Middle frontal gyrus (tissue), 1 donor: Measurements from ENCODE around the gene RILPL1.
"Not testable (repeated sequence)": the region's sequence is repeated elsewhere in the genome, so short reads cannot be mapped to it uniquely, and the experiment has no call there.

Source experiments
- DNase-seq: peaks from one replicate; pipeline ENCODE4 v3.0.0-alpha.2; 2015; ENCODE audit warnings: low spot score; ENCODE audit errors: extremely low spot score

The RILPL1 gene

DNA sequence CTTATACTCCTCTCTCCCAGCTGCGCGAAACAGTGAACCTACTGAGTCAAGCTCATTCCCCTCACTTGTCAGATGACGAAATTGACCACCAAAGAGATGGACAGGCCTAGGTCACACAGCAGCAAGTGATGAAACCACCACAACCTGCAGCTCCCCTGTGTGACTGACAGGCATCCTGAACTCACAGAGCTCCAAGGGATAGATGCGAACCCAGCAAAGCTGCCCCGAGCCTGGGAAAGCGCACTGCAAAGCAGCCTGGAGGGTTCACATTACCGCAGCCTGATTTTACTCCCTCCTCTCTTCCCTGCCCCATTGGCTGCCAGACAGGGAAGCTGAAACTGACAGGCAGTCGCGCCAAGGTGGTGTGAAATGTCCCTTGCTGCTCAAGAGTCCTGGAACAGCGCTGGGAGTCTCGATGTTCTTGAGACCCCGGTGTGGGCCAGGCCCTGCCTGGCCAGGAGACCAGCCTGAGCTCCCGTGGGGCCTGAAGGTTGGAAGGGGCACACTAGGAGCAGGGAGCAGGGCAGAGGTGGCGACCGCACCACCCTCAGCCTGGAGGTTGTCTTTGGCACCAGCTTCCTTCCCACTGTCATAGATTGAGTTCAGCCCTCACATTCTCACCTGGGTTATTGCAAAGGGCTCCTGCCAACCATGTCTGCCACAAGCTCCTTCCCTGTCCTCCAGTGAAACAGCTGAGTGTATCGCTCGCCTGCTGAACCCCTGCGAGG is 39.2 kb downstream of the RILPL1 start:
- DNase-seq: no peak

DNA sequence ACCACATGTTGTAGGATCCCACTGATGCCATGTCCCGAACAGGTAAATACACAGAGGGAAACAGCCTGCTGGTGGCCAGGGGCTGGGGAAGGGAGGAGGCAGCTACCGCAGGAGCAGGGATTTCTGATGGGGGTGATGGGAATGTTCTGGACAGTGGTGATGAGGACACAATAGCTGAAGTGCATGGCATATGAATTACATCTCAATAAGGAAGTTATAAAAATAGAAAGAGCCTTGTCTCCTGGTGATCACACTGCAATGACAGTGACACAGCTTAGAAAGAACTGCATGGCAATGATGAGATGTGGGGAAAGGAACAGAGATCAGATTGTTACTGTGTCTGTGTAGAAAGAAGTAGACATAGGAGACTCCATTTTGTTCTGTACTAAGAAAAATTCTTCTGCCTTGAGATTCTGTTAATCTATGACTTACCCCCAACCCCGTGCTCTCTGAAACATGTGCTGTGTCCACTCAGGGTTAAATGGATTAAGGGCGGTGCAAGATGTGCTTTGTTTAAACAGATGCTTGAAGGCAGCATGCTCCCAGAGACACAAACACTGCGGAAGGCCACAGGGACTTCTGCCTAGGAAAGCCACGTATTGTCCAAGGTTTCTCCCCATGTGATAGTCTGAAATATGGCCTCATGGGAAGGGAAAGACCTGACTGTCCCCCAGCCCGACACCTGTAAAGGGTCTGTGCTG is 41.0 kb downstream of the RILPL1 start:
- not testable (repeated sequence) for DNase-seq

DNA sequence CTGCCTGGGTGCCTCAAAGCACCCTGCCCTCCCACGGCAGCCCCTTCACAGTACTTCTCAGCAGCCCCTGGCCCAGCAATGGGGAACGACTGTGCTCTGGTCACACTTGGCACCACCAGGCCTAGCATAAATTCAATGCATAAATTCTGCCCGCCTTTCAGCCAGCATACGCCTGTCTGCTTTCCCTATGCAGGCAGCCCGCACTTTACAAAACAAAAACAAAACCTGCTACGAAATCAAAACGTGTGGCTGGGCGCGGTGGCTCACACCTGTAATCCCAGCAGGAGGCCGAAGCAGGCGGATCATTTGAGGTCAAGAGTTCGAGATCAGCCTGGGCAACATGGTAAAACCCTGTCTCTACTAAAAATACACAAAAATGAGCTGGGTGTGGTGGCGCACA is 42.0 kb downstream of the RILPL1 start:
- DNase-seq: no peak

DNA sequence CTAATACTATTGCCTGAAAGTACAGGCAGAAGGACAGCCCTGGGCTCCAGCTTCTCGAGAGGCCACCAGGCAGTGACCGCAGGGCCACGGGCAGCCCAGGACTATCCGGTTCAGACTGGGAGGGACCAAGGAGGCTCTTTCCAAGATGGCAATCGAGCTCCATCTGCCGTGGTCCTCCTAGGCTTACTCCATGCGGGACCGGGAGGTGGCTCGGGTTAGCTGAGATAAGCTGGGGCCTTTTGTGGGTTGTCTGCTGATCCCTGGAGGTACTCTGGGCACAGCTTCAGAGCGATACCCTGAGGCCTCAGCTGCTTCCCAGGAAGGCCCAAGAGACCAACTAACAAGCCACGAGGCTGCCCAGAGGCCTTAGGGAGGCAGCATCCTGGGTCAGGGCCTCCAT is 42.5 kb downstream of the RILPL1 start:
- no peak for DNase-seq

DNA sequence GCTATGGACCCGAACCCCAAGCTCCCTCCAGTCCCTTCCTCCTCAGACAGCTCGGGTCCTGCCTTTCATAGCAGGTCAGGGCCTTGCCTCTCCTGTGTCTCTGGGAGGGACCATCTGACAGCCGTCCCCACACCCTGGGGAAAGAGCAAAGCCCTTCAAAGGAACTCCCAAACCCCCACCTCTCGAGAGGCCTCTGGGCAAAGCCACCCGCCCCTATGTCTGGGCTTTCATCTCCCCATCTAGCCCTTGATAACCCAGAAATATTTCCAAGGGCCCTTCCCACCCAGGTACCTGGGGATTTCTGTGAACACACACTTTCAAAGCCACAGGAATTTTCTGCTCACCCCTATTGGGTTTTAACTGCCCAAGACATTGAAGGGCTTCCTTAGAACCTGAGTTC is 43.4 kb downstream of the RILPL1 start:
- no peak for DNase-seq

DNA sequence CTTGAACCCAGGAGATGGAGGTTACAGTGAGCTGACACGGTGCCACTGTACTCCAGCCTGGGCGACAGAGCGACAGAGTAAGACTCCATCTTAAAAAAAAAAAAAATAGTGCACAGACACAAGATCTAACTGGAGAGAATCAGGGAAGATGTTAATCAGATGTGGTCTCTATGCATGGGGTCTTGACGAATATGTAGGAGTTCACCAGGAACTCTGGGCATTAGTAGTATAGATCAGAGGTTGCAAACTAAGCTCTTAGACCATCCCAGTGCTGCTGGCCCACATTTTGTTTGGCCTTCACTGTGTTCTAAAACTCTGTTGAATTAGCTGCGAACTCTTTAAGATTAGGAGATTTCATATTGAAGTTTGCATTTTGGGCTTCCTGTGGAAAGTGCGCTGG is 43.9 kb downstream of the RILPL1 start:
- no peak for DNase-seq

DNA sequence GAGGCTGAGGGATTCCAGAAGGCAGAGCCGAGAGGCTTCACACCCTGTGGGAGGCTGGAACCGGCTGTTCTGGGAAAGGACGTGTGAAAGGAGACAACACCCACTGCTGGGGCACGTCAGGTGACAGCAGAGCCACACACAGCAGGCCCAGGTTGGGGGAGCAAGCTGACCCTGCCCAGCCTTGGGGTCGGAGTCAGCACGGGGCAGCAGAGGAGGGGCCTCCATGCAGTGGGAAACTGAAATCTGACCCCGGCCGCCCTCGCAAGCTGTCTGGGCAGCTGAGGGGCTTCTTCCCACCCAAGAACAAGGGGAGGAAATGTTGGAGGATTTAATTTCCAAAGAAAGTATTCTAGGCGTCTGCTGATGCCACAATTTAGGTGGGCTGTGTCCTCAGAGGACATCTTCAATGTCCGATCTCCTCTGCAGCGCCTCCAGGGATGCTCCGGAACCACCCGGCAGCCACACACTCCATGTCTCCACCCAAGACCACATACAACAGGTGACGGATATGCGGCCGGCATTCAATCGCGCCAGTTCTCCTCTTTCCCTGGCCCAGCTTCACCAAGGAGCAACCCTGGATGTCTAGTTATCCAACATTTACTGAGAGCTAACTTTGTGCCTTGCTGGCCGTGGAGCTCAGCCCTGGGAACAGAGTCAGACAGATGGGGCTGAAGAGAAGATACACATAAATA is 44.8 kb downstream of the RILPL1 start:
- no peak for DNase-seq

DNA sequence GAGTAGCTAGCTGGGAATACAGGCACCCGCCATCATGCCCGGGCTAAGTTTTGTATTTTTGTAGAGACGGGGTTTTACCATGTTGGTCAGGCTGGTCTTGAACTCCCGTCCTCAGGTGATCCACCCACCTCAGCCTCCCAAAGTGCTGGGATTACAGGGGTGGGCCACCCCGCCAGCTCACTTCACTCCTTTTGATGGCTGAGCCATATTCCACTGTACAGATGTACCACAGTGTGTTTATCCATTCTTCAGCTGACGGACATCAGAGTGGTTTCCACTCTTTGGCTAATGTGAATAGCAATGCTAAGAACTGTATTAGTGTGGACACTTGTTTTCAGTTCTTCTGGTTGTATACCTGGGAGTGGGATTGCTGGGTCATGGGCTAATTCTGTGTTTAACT is 46.1 kb downstream of the RILPL1 start:
- no peak for DNase-seq

DNA sequence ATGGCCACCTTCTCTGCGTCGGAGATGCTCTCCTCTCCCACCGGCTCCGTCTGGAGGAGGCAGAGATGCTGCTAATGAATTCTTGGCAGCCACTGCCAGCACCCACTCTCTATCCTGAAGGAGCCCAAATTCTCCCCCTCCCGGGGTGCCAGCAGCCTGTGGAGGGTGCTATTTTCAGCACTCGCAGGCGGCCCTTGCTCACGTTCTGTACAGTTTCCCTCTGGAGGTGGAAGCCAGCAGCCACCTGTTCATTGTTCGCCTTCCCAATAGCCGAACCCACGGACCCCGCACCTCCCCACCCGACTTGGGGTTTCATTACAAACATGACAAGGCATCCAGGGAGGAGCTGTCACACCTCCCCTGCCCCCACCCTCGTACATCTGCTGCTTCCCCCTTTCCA is 47.8 kb downstream of the RILPL1 start:
- DNase-seq: no peak

DNA sequence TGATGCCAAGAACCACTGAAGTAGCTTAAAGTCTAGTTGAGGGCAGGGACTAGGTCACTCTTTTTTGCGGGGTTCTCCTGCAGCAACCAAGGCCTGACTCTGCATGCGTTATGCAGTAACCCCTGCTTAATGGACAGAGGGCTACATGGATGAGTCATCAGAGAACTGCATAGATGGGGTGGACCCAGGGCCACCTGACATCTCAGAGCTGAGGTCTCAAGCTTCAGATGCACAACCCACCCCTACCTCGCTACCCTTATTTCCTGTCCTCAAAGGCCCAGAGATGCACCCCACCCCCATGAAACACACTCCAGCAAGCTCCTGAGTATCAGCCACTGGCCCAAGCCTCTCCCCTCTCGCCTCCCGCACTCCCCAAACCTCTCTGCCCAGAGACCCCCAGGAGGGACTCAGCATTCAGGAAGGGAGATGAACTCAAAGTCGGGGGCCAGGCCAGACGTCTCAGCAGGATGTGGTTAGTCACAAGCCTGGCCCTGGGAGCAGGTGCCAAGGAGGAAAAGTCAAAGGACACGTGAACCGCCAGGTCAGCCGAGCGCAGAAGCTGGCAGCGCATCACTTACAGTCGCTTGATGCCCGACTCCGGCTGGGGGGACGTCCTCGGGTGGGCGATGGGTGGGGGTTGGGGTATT is 49.8 kb downstream of the RILPL1 start:
- no peak for DNase-seq

DNA sequence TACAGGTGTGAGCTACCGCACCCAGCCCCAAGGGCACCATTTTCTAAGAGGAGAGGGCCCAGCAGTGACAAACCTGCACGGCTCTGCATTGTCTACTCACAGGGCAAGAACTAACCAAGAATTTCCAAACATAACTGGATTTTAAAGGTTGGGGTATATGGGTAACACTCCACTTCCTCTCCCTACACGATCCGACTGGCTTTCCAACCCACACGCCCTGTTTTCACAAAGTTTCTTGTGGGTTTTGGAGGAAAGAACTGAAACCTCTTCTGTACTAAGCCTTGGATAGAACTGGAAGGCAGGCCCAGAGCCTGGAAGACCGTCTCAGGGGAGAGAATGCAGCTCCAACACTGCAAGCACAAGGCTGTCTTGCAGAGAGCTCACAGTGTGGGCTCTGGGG is 50.6 kb downstream of the RILPL1 start:
- DNase-seq: no peak

DNA sequence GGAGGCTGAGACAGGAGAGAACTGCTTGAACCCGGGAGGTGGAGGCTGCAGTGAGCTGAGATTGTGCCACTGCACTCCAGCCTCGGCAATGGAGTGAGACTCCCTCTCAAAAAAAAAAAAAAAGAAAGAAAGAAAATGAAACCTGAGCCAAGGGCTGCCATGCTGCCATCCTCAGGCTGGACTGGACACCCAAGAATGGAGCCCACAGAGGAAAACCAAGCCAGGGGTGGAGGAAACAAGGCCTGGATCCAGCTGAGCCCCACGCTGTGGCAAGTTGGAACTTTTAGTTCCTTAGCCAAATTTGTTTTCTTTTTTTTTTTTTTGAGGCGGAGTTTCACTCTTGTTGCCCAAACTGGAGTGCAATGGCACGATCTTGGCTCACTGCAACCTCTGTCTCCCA is 52.3 kb downstream of the RILPL1 start:
- DNase-seq: not testable (repeated sequence)

DNA sequence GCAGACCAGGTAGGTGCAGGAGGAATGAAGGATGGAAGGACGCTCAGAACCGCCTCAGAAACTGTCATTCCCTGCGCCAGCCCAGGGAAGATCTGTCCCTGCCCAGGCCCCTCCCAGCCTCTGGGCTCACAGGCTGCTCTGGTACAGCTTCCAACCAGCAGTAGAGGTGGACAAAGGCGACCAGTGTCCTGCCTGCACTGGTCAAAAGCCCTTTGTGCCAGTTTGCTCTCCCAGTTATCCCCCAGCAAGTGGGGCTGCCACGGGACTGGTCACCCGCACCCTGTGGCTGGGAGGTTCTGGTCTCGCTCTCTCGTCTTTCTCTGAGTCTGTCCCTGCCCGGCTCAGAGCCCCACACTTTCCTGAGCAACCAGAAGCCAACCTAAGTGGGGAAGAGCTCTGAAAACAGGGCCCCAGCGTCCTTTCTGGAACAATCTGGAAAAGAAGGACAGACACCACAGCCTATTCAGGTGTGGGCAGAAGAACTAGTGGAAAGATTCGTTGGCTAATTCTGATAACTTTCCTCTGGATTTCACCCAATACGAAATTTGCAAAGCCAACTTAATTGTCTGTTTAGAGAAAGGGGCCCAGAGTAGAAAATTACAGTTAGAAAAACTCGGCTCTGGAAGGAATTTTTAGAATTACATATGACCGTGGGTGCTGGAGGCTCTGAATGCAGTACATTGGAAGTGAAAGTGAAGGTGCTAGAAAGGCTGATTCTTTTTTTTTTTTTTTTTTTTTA is 53.9 kb downstream of the RILPL1 start:
- DNase-seq: peak; percentile 81

DNA sequence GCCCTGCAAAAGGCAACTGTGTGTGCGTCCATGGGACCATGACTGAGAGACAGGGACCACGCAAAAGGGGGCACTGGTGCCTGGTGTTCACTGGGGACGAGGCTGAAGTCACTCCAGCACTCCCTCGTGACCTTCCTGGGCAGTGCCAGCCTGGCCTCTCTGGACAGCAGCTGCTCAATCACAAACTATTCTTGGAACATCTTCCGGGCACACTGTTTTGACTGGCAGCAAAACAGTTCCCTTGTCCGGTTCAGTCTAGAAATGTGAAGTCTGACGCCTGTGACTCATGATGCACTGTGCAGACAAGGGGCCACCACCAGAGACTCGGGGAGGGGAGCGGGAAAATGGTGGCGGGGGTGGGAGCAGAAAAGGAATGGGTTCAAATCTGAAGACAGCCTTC is 54.8 kb downstream of the RILPL1 start:
- DNase-seq: peak; percentile 62

DNA sequence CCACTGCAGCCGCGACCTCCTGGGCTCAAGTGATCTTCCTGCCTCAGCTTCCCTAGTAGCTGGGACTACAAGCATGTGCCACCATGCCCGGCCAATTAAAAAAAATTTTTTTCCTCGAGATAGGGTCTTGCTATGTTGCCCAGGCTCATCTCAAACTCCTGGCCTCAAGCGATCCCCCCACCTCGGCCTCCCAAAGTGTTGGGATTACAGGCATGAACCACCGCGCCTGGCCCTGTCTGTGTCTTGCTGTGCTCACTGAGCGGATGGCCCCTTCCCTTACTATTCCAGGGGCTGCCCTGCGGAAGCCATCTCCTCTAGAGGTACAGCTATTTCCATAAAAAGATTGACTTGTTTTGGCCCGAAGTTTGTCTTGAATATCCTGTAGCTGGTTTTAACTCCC is 55.5 kb downstream of the RILPL1 start:
- no peak for DNase-seq

DNA sequence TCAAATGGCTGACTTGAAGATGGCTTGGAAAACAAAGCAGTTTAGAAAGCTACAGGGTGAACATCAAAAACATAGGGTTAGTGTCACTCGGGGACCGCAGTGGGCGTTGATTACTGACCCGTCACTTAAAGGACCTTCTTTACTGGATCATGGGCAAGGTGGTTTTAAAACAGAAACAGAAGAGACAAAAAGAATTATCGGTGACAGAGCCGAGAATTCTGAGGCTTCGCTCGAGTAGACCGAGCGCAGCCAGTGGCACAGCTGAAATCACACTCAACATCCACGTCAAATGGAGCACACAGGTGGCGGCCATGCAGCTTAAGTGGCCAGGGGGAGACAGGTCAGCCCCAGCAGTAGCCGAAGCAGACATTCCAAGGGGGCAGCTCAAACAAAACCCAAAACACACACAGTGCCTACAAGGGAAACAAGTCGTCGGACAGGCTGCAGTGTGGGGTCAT is 58.2 kb downstream of the RILPL1 start:
- DNase-seq: no peak

DNA sequence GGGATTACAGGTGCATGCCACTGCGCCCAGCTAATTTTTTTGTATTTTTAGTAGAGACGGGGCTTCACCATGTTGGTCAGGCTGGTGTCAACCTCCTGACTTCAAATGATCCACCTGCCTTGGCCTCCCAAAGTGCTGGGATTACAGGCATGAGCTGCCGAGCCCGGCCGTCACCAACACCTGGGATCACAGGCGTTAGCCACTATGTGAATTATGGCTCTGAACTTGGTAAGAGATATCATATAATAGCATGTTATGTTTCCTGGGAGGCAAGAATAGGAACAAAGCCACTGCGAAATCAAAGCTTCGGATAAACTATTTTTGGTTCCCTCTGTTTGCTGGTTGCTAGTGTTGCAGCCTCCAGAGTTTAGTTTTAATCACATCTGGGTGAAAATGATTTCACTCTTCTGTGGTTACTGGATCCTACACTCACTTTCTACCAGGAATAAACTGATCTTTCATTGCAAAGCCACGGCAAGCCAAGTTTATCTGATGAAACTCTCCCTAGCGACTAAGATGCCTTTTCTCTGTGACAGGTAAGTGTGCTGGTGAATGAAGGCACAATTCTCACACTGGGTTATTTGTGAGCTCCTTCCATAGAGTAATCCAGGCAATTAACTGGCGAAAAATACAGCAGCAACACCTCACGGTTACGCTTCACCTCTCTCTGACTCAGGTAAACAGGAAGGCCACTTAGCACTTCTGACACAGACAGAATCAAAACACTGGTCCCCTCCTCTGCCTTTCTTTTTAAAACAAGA is 58.9 kb downstream of the RILPL1 start:
- no peak for DNase-seq

DNA sequence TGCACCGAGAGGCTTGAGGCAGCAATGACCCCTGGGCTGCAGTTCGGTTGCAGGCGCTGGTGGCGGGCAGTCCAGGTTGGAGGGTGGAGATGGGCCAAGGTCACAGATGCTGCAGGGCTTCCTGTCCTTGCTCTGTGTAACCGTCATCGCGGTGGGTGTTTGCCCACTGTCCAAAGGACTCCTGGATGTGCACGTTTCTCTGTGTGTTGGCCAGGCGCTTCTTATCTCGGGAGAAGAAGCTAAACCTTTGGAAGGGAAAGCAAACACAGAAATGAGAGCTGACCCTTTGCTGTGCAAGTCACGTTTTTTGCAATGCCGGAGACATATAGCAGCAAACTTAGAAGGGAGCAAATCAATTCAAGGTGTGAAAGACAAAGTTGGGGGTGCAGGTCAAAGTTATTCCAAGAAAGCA is 61.1 kb downstream of the RILPL1 start:
- DNase-seq: no peak

DNA sequence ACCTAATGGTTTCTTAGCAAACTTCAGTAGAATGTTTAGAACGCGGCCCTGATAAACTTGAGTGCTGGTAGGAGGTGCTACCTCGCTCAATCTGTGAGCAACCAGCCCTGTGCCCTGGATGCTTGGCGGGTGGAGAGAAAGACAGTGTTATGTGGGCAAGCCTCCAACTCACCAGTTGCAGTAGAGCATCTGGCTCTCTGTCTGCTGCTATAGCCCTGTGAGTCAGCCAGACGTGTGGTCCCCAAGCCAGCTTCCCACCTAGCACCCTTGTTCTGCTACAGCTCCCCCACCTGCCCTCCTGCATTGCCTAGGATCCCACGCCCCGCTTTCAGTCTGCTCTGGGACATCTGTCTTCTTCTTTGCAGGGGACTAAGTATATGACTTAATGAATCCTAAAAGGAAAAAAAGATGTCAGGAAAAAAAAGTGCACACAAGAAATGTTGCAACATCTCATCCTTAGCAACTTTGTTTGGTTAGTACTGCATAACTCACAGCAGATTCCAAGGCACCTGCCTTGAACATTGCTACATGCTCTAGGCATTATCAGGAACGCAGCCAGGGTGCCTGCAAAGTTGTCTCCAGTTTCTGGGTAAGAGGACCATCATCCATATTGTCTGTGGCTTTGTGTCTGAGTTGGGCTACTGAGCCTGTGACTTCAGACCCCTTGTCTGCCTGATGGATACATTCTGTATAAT is 62.0 kb downstream of the RILPL1 start:
- DNase-seq: peak; percentile 53

DNA sequence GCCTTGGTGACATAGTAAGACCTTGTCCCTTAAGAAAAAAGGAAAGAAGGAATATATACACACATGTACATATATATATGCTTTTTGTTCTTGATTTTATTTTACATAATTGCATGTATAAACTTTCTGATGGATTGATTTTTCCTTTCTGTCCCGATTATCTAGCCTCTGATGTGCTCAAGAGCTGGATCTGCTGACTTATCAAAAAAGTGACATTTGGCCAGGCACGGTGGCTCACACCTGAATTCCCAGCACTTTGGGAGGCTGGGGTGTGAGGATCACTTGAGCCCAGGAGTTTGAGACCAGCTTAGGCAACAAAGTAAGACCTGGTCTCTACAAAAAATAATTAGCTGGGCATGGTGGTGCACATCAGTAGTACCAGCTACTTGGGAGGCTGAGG is 63.5 kb downstream of the RILPL1 start:
- no peak for DNase-seq
